ENCODE data around the gene HTT. TPM values are rescaled to one million over a fixed set of nuclear protein-coding genes. Genes with fewer than 3 reads are reported as not detected.

The HTT gene
- total RNA-seq, 1 experiment from 2014 or later = 64.4 TPM

DNA sequence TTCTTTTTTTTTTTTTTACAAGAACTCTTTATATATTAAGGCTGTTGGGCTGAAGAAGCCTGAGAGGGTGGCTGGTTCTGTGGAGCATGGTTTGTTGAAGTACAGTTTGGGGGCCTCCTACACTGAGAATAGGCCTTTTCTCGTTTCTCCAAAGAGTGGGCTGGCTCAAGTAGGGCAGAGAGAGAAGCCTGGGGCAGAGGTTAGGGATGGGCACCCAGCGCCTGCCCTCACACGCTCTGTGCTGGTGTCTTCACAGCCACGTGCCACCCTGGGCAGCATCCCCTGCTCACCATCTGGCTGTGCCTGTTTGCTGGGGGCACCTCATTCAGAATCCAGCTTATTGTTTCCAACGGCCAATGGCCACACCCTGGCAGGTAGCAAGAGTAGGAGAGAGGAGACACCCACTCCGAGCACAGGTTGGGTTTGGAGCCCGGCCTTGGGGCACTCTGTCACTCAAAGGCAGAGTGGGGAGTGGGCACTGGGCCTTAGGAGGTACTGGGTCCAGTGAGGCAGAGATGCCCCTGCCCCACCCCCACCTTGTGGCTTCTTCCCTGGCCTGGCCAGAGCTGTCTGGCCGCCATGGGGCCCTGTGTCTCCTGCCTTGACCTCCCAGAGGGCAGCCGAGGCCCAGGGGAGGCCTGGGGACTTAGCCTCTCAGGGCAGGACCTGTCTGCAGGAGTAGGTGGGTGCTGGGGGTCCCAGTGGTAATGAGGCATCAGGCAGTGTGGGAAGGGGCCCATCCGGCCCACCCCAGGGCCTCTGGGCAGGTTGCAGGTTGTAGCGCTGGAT is 177.4 kb downstream of the HTT start:
- H3K27ac Mint-ChIP-seq = 0 out of 7 replicates have a peak overlapping the region, but pooled peaks of 1 of the 3 experiments have one; percentile 40
- Histone ChIP-seq H3K4me1 (ENCODE audit: insufficient read depth, low read length) (no peaks in the 10 kb centered on the region; the same call in 1 of the 2 replicates), H3K14ac (ENCODE audit: insufficient read depth, low read length) (no peak overlapping the region), H3K27ac (ENCODE audit: insufficient read length, low read depth, low read length) (no peak overlapping the region), H2BK15ac (ENCODE audit: low read depth, low read length) (no peak overlapping the region), H4K8ac (replicated peaks; ENCODE audit: insufficient read length, low read depth, low read length) (no peak overlapping the region), H3K27me3 (ENCODE audit: insufficient read depth, low read length) (no peaks in the 10 kb centered on the region), H4K5ac (ENCODE audit: insufficient read length, low read depth, low read length) (no peak overlapping the region), H3T11ph (ENCODE audit: low read length) (no peak overlapping the region), H3K23me2 (ENCODE audit: insufficient read length, low read depth, low read length, poor library complexity, severe bottlenecking) (no peaks in the 10 kb centered on the region), H3K4me2 (ENCODE audit: insufficient read depth, insufficient read length, low read length) (no peak overlapping the region), H4K91ac (ENCODE audit: insufficient read length, low read depth, low read length) (no peak overlapping the region), H2BK20ac (ENCODE audit: low read depth, low read length, poor library complexity, severe bottlenecking) (no peak overlapping the region), H2AFZ (ENCODE audit: low read length) (no peak overlapping the region), H3K18ac (ENCODE audit: insufficient read length, low read depth, low read length) (no peak overlapping the region), H2AK5ac (ENCODE audit: insufficient read length, low read length) (no peak overlapping the region), H3K79me1 (ENCODE audit: insufficient read depth, low read depth, low read length, poor library complexity, severe bottlenecking) (no peaks in the 10 kb centered on the region), H3K79me2 (ENCODE audit: insufficient read depth, low read length) (no peaks in the 10 kb centered on the region), H3K9ac (ENCODE audit: extremely low read depth, insufficient read length, low read length) (no peak overlapping the region), H3K4ac (ENCODE audit: low read depth, low read length) (no peak overlapping the region), H3K56ac (ENCODE audit: insufficient read length, low read depth, low read length) (no peak overlapping the region), H3K9me3 (ENCODE audit: control insufficient read depth, low read depth, low read length) (no peaks in the 10 kb centered on the region), H2BK12ac (ENCODE audit: insufficient read length, low read depth, low read length) (no peak overlapping the region), H3K23ac (ENCODE audit: insufficient read length, low read depth, low read length) (no peak overlapping the region), H2BK5ac (ENCODE audit: insufficient read length, low read length) (no peak overlapping the region), H4K20me1 (ENCODE audit: control insufficient read depth, insufficient read depth, insufficient read length) (peaks cover 4% of the 10 kb centered on the region), H2BK120ac (ENCODE audit: low read depth, low read length, poor library complexity, severe bottlenecking) (no peak overlapping the region)
- H3K9me3 Mint-ChIP-seq = no peaks in the 10 kb centered on the region
- DNase-seq = peak; percentile 24
- no peak overlapping the region for H3K4me3 Mint-ChIP-seq
- H3K27me3 Mint-ChIP-seq (ENCODE audit: low read depth) = no peaks in the 10 kb centered on the region; the same call in 1 of the 2 replicates
- no peaks in the 10 kb centered on the region for H3K36me3 Mint-ChIP-seq (ENCODE audit: insufficient read depth in 1 of 3, low read depth in 3 of 3)
- peaks cover 4 to 11% of the 10 kb centered on the region in 2 experiments for H3K4me1 Mint-ChIP-seq
- WGBS (ENCODE audit: extremely low coverage, insufficient read length, low lambda C conversion rate) = no CpG with 5 or more reads among the region's 11 CpGs
- TF ChIP-seq, protein P1, sequence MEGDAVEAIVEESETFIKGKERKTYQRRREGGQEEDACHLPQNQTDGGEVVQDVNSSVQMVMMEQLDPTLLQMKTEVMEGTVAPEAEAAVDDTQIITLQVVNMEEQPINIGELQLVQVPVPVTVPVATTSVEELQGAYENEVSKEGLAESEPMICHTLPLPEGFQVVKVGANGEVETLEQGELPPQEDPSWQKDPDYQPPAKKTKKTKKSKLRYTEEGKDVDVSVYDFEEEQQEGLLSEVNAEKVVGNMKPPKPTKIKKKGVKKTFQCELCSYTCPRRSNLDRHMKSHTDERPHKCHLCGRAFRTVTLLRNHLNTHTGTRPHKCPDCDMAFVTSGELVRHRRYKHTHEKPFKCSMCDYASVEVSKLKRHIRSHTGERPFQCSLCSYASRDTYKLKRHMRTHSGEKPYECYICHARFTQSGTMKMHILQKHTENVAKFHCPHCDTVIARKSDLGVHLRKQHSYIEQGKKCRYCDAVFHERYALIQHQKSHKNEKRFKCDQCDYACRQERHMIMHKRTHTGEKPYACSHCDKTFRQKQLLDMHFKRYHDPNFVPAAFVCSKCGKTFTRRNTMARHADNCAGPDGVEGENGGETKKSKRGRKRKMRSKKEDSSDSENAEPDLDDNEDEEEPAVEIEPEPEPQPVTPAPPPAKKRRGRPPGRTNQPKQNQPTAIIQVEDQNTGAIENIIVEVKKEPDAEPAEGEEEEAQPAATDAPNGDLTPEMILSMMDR (conservative IDR thresholded peaks at IDR 0.05) = no peak
